Muscle layer of colon (tissue), 2 donors: ENCODE data around the gene FRMD1.

ENCODE experiments used
- H3K27ac ChIP-seq: one replicate; pipeline ENCODE4 v1.7.0; 2013; ENCODE audit warnings: low read depth, mild to moderate bottlenecking, low read length, moderate library complexity
- H3K27me3 ChIP-seq, 2 donors: one replicate each; pipeline ENCODE4 v1.7.0; 2013; ENCODE audit warnings: low read length in 2 of 2, mild to moderate bottlenecking in 2 of 2; ENCODE audit not compliant: insufficient read depth in 2 of 2, control insufficient read depth in 1 of 2
- H3K36me3 ChIP-seq: one replicate; pipeline ENCODE4 v1.7.0; 2013; ENCODE audit warnings: mild to moderate bottlenecking, low read length; ENCODE audit not compliant: insufficient read depth
- H3K4me1 ChIP-seq: one replicate; pipeline ENCODE4 v1.7.0; 2013; ENCODE audit warnings: mild to moderate bottlenecking, low read length; ENCODE audit not compliant: insufficient read depth
- H3K4me3 ChIP-seq, 2 donors: one replicate each; pipeline ENCODE4 v1.7.0; 2013; ENCODE audit warnings: low read length in 2 of 2, low read depth in 1 of 2, mild to moderate bottlenecking in 1 of 2, moderate library complexity in 1 of 2
- H3K9ac ChIP-seq: one replicate; pipeline ENCODE4 v1.7.0; 2013; ENCODE audit warnings: low read length
- H3K9me3 ChIP-seq: one replicate; pipeline ENCODE4 v1.7.0; 2013; ENCODE audit warnings: mild to moderate bottlenecking, low read length
- donor health status: abdominal sarcoma.
- donor health status: Adenocarcinoma of cecum.

Gene FRMD1

DNA sequence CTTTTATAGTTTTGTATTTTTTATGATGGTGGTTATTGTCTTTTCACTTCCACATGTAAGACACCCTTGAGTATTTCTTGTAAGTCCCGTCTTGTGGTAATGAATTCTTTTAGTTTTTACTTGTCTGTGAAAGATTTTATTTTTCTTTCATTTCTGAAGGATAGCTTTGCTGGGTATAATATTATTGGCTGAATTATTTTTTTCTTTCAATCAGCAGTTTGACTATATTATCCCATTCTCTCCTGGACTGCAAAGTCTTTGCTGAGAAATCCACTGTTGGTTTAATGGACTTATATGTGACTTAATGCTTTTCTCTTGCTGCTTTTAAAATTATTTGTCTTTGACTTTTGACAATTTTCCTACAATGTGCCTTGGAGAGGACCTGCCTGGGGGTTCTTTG, 67.7 kb downstream of the FRMD1 start:
- H3K4me3 ChIP-seq = no peak overlapping the region
- no peak overlapping the region for H3K27ac ChIP-seq
- no peaks in the 10 kb centered on the region for H3K9me3 ChIP-seq
- H3K27me3 ChIP-seq = no peaks in the 10 kb centered on the region
- no peaks in the 10 kb centered on the region for H3K36me3 ChIP-seq
- H3K9ac ChIP-seq = no peak overlapping the region
- H3K4me1 ChIP-seq = no peaks in the 10 kb centered on the region

DNA sequence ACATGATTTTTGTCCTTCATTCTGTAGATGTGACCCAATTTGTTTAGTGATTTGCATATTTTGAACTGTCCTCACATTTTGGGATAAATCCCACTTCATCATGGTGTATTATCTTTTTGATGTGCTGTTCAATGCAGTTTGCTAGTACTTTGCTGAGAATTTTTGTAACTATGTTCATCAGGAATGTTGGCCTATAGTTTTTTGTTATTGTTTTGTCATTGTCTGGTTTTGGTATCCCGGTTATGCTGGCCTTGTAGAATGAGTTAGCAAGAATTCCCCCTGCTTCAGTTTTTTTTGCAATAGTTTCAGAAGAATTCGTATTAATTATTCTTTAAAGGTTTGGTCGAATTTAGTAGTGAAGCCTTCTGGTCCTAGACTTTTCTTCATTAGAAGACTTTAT, 69.7 kb downstream of the FRMD1 start:
- H3K9ac ChIP-seq = no peak overlapping the region
- no peak overlapping the region for H3K27ac ChIP-seq
- no peaks in the 10 kb centered on the region for H3K36me3 ChIP-seq
- H3K4me1 ChIP-seq = no peaks in the 10 kb centered on the region
- H3K4me3 ChIP-seq = no peak overlapping the region
- no peaks in the 10 kb centered on the region for H3K27me3 ChIP-seq
- no peaks in the 10 kb centered on the region for H3K9me3 ChIP-seq

DNA sequence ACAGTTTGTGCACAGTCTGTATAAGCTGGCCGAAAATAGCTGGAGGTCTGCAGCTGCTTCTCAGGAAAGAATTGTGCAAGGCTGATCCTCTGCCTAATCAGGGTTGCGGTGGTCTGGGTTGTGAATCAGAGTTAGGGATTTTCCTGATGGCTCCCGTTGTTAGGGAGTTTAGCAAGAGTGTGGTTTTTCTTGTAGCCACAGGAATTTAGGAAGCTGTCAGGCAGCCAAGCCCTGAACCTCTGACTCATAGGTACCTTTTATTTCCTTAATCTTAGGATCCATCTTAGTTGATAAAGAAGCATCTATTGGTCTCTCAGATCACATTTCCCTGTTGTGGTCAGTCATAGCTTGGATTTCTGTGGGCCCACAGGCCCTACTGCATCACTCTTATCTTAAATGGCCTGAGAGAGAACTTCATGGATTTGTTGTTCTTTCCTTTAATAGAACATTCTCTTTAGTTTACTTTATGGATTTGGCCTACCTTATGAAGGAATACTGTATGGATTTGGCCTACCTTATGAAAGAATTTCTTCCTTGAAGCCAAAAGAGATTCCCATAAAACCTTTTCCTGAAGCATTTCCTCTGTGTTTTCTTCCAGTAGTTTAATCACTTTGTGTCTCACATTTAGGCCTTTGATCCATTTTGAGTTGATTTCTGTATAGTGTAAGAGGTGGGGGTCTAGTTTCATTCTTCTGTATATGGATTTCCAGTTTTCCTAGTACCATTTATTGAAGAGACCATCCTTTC, 71.2 kb downstream of the FRMD1 start:
- H3K9me3 ChIP-seq = no peaks in the 10 kb centered on the region
- H3K9ac ChIP-seq = no peak overlapping the region
- H3K4me3 ChIP-seq = no peak overlapping the region
- H3K27me3 ChIP-seq = no peaks in the 10 kb centered on the region
- no peaks in the 10 kb centered on the region for H3K4me1 ChIP-seq
- H3K36me3 ChIP-seq = no peaks in the 10 kb centered on the region
- no peak overlapping the region for H3K27ac ChIP-seq

DNA sequence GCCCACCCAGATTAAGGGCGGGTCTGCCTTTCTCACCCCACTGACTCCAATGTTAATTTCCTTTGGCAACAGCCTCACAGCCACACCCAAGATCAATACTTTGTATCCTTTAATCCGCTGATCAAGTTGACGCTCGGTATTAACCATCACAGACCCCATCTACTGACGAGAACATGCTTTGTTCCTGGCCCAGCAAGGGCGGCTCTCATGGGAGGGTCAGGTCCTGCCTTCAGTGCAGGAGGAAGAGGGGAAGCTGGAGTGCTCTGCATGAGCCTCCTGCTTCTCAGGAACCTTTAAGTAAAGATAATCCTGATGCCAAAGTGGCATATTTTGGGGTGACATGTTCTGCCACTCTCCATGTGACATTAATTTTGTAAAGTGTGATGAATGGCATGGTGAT, 73.2 kb downstream of the FRMD1 start:
- H3K4me1 ChIP-seq = no peaks in the 10 kb centered on the region
- no peak overlapping the region for H3K4me3 ChIP-seq
- no peaks in the 10 kb centered on the region for H3K9me3 ChIP-seq
- no peaks in the 10 kb centered on the region for H3K27me3 ChIP-seq
- H3K27ac ChIP-seq = no peak overlapping the region
- H3K36me3 ChIP-seq = no peaks in the 10 kb centered on the region
- no peak overlapping the region for H3K9ac ChIP-seq

DNA sequence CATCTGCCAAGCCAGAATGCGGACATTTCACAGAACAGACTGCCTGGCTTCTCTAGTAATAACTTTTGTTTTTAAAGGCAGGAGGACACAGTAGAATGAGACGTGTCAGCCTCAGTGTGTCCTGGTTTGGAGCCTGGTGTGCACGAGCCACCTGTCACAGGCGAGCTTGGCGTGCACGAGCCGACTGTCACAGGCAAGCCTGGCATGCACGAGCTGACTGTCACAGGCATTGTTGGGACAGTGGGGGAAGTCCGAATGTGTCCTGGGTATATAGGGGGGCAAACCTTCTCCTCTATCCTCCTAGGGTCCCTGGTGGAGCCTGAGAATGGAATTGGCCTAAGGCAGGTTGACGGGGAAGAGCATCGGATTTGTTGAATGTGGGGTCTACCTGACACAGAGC, 74.1 kb downstream of the FRMD1 start:
- Histone ChIP-seq H3K9me3 (no peaks in the 10 kb centered on the region), H3K27me3 (no peaks in the 10 kb centered on the region), H3K27ac (no peak overlapping the region), H3K4me1 (no peaks in the 10 kb centered on the region), H3K4me3 (no peak overlapping the region), H3K36me3 (no peaks in the 10 kb centered on the region), H3K9ac (no peak overlapping the region)

DNA sequence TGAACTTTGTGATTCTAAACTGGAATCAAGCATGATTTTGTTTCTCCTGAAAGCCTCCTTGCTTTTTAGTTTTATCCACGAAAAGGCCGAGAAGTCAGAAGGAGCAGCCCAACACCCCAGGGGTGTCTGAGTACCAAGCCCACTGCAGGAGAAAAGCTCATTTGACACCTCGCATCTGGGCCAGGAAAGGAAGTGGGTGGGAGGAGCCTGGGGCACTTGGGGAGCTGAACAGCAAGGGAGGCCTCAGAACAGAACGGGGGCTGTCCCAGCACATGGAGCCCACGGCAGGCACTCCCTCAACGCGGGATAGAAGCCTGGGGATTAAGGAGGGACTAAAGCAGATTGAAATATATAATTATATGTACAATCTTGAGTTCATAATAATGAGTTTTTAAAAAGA, 75.0 kb downstream of the FRMD1 start:
- Histone ChIP-seq H3K4me1 (no peaks in the 10 kb centered on the region), H3K4me3 (no peak overlapping the region), H3K27me3 (no peaks in the 10 kb centered on the region), H3K27ac (no peak overlapping the region), H3K9me3 (no peaks in the 10 kb centered on the region), H3K9ac (no peak overlapping the region), H3K36me3 (no peaks in the 10 kb centered on the region)
